Brain pericyte (primary cell): ENCODE results near the gene BCL3.

Source experiments
- DNase-seq: peaks from one replicate; pipeline ENCODE4 v3.0.0-alpha.2; 2012; ENCODE audit warnings: low read depth, low spot score

The BCL3 gene

DNA sequence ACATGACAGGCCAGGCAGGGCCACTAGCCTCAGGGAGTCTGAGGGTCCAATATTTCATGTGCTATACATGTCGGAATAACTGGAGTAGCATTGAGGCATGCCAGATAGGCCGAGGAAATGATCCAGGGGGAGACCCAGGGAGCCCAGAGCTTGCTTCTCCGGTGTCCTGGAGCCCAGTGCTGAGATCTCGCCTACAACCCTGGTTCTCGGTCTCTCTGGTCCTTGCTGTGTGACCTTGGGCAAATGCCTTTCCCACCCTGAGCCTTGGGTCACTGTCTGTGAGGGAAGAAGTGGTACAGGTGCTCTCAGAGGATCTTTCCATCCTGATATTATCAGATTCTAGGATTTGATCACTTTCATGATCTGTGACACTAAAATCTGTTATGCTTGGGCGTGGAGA lies 40.5 kb downstream of the BCL3 start:
- DNase-seq, result no peak

DNA sequence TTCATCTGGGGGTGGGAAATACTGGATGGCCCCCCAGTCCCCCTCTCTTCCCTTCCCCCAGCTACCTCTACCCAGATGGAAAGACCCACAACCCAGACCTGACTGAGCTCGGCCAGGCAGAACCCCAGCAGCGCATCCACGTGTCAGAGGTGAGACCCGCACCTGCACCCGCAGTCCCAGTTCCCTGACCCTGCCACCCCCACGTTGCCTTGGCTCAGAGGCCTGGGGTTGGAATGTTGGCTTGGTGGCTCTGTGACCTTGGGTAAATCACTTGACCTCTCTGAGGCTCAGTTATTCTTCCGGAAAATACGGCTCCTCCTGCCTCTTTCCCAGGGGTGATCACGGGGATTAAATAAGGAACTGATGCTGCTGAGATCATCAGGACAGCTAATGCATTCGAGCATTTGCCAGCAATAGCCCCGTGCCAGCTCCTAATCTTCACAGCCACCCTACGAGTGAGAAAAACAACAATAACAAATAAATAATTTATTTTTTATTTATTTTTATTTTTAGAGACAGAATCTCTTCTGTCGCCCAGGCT lies 41.5 kb downstream of the BCL3 start:
- no peak for DNase-seq

DNA sequence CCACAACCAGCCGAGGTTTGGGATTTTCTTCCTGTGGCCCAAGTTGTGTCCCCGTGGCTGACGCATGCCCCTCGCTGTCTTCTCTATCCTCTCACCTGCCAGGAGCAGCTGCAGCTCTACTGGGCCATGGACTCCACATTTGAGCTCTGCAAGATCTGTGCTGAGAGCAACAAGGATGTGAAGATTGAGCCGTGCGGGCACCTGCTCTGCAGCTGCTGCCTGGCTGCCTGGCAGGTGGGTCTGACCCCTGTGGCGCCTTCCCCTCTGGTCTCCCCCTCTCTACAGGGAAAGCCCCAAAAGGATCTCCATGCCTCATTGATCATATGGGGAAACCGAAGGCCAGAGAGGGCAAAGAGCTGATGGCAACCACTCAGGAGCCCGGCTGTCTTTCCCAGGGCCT lies 43.8 kb downstream of the BCL3 start:
- DNase-seq, result no peak

DNA sequence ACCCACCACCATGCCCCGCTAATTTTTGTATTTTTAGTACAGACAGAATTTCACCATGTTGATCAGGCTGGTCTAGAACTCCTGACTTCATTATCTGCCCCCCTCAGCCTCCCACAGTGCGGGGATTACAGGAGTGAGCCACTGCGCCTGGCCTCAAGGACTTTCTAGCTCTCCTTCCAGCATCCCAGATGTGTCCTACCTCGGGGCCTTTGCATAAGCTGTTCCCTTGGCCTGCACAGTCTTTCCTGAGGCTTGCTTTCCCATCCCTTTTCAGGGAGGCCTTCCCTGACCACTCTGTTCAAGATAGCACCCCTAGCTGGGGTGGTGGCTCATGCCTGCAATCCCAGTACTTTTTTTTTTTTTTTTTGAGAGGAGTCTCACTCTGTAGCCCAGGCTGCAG lies 46.1 kb downstream of the BCL3 start:
- no peak for DNase-seq

DNA sequence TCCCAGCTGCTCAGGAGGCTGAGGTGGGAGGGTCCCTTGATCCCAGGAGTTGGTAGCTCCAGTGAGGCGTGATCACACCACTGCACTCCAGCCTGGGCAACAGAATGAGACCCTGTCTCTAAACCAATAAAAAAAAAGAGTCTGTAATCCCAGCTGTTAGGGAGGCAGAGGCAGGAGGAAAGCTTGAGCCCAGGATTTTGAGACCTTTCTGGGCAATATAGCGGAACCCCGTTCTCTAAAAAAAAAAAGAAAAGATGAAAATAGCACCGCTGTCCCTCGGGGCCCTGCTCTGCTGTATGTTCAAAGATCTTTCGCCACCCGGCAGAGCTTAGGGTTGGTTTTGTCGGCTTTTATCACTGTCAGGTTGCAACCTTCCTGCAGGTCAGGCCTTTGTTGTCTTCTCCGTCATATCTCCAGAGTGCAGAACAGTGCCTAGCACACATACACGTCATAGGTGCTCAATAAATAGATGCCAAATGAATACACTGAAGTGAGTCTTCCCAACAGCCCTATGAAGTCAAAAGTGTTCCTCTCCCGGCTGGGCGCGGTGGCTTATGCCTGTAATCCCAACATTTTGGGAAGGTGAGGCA lies 47.0 kb downstream of the BCL3 start:
- DNase-seq, result no peak

DNA sequence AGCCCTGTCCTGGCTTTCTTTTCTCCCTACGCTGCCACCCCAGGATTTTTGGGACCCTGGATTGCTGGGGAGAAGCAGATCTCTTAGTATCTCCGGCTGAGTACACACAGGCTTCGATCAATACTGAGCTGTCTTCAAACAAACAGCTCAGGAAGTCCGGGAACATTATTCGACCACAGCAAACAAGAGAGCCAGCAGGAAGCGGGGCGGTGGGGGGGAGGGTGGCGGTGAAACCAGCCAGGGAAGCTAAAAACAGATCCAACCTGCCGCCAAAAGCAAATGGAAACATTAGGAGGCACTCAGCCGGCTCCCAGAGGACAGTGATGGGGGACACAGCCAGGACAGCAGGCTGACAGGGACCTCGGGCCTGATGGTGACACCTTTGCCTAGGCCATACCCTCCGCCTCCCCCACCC lies 48.2 kb downstream of the BCL3 start:
- no peak for DNase-seq

DNA sequence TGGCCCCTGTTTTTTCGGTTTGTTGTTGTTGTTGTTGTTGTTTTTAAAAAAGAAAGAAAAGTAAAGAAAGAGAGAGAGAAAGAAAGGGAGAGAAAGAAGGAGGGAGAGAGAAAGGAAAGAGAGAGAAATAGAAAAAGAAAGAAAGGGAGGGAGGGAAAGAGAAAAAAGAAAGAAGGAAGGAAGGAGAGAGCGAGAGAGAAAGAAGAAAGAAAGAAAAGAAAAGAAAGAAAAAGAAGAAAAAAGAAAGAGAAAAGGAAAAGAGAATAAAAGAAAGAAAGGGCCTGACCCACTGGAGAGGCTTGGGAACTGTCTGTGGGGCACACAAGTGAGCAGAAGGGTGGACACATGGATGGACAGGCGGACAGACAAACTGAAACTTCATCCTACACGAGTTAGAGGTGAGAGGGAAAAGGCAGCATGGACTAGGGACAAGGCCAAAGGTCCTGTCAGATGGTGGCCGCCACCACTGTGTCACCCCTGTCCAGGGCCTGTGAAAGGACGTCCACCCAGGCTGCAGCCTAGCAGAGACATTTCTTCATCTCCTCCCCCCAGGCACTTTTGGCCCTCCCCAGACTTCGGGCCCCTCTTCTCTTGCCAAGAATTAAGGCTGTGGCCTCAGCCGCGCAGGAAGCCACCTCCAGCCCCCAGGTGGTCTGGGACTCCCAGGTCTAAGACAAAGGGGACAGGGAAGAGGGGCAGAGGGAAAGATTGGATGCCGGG lies 51.3 kb downstream of the BCL3 start:
- DNase-seq, result no peak

DNA sequence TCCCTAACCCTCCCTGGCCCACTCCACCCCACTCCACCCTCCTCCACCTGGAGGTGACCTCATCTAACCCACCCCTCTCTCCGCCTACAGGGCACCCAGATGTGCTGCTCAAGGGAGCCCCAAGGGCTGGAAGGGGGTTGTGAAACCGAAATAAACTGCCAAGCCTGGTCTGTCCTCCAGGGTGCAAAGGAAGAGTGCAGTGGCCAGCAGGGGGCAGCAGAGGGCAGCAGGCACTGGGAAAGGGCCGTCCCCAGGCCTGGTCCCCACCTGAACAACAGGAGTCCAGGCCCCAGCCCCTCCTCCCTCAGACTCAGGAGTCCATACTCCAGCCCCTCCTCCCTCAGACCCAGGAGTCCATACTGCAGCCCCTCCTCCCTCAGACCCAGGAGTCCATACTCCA lies 52.0 kb downstream of the BCL3 start:
- DNase-seq, result peak; percentile 31

DNA sequence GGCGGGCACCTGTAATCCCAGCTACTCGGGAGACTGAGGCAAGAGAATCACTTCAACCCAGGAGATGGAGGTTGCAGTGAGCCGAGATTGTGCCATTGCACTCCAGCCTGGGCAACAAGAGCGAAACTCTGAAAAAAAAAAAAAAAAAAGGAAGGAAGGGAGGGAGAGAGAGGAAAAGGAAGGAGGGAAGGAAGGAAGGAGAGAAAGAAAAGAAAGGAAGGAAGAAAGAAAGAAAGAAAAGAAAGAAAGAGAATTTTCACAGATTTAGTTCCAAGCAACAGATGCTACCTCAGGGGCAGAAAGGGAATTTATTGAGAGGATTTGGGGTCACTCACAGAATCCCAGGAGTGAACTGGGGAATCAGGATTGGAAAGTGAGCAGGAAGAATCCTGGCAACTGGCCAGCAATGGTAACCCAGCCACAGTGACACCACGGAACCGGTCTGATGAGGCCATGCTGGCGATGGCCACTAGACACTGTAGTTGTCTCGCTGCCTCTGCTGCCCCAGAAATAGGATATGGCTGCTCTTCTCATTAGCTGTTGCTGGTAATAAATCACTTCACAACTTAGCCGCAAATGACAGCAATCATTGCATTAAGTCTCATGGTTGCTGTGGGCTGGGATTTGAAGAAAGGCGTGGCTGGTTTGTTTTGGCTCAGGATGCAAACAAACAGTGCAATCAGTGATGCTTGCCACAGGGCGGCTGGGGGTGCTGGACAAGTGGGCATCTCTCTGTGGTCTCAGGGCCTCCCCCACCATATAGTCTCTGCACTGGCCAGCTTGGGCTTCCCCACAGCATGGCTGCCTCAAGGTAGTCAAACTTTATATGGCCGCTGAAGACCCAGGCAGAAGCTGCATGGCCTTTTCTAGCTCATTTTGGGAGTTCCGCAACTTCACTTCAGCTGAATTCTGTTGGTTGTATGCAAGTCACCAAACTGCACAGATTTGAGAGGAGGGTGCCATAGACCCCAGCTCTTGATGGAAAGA lies 55.2 kb downstream of the BCL3 start:
- DNase-seq, result no peak

DNA sequence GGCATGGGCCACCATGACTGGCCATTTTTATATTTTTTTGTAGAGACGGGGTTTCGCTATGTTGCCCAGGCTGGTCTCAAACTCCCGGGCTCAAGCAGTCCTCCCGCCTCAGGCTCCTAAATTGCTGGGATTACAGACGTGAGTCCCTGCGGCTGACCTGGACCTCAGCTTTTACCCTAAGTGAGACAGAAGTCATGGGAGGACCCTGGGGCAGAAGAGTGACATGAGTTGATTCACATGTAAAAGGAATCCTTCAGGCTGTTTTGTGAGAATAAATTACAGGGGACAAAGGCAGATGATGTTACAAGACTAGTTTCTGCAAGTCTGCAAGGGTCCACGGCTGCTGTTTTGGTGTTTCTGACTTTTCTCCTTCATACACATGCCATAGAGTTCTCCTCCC lies 57.8 kb downstream of the BCL3 start:
- DNase-seq, result no peak

DNA sequence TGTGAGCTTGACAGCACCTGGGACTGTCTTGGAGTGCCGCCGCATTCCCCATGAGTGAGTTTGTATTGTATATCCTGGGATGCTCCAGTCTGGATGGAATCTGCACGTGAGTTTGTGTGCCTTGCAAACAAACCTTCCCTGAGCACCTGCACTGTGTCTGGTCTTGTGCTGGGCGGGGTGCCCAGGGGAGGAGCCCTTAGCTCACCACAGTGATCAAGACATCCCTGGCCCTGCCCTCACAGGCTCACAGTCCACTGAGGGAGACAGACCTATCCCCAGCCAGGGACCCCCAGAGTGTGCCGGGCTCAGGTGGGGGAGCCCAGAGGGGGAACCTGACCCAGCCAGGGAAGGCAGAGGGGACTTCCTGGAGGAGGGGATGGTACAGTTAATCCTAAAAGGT lies 58.7 kb downstream of the BCL3 start:
- DNase-seq, result no peak

DNA sequence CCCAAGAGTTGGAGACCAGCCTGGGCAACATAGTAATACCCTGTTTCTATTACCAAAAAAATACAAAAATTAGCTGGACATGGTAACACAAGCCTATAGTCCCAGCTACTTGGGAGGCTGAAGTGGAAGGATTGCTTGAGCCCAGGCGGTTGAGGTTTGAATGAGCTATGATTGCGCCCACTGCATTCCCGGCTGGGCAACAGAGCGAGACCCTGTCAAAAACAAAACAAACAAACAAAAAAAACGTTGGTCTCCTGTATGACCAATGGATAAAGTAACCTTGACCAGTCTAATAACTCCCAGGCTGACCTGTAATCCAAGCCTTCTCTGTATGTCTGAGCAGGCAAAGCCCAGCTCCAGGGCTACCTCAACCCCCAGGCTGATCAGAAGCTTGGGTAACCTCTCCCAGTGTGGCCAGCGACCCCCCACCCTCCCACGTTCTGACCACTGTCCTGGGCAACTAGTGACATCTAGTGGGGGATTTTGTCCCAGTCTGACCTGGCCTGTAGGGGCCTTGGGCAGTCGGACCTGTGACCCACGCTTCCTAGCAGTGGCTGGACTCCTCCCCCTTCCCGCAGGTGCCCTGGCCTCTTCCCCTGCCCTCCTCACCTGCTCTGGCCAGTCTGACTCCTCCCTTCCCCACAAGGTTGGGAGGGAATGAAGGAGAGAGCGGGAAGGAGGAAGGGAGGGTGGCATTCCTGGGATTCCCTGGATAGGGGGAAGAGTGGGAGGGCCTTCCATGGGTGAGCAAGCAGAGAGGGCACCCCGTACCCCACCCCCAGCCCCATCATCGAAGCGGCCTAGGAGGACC lies 59.3 kb downstream of the BCL3 start:
- DNase-seq, result no peak

DNA sequence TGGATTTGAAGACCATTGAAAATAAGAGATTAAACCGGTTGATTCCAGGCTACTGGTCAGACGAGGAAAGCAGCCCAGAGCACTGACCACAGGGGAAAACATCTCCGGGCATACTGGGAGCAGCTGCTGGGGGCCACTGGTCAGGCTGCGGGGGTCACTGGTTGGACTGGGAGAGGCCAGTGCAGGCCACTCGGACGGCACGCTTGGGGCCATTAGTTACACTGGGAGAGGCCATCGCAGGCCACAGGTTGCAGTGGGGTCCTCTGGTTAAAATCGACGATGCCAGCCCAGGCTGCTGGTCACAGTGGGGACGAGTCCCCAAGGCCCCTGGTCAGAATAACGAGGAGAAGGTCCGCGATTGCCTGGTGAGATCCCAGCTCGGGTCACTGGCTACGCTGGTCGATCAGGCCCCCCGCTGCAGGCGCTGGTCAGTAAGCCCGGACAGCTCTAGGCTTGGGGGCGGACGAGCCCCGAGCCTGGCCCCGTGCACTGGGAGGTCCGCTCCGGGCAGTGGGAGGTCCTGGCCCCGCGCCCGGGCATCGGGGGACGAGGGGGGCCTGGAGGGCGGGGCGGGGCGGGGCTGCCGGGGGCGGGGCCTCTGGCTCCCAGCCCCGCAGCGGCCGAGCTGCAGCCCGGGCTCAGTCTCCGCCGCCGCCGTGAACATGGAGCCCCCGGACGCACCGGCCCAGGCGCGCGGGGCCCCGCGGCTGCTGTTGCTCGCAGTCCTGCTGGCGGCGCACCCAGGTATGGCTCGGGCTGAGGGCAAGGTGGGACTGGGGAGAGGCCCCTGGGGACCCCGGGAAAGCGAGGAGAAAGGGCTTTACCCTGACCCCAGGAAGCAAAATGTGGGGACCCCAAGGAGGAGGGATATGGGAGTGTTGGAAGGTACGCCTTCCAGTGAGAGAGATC lies 60.2 kb downstream of the BCL3 start, which contains the start of gene BCAM:
TSS of gene BCAM (plus strand) at position 641 of the 909 bp plus-strand sequence. CDS start at position 663, 22 bp downstream.
- no peak for DNase-seq
